ENCODE data around the gene NLRP2B.
"Not testable (repeated sequence)": the region's sequence is repeated elsewhere in the genome, so short reads cannot be mapped to it uniquely, and the experiment has no call there.

Gene NLRP2B

GRCh38 chrX:57680160-57680559 is at the start of gene NLRP2B:
Gene NLRP2B, minus strand, starts transcription at chrX:57680260.
- DNase-seq (ENCODE audit: low read depth) = no peak
- no peak within 1 kb of the TSS for H3K4me3 ChIP-seq (ENCODE audit: low read depth, low read length)

DNA sequence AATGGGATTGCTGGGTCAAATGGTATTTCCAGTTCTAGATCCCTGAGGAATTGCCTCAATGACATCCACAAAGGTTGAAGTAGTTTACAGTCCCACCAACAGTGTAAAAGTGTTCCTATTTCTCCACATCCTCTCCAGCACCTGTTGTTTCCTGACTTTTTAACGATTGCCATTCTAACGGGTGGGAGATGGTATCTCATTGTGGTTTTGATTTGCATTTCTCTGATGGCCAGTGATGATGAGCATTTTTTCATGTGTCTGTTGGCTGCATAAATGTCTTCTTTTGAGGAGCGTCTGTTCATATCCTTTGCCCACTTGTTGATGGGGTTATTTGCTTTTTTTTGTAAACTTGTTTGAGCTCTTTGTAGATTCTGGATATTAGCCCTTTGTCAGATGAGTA is 45.9 kb upstream of the NLRP2B start:
- not testable (repeated sequence) for H3K4me3 ChIP-seq (ENCODE audit: low read depth, low read length); DNase-seq (ENCODE audit: low read depth)

GRCh38 chrX:57681341-57681740 is 1.3 kb upstream of the NLRP2B start:
- H3K4me3 ChIP-seq (ENCODE audit: low read depth, low read length) = no peak overlapping the region
- DNase-seq (ENCODE audit: low read depth) = no peak

GRCh38 chrX:57678686-57679428 is 1.2 kb downstream of the NLRP2B start:
- H3K4me3 ChIP-seq (ENCODE audit: low read depth, low read length) = no peak overlapping the region
- DNase-seq (ENCODE audit: low read depth) = no peak

- no peak for DNase-seq (ENCODE audit: low read depth)
- H3K4me3 ChIP-seq (ENCODE audit: low read depth, low read length) = no peak overlapping the region
These were observed 2.8 kb downstream of the NLRP2B start for GRCh38 chrX:57677132-57677858.

- no peak overlapping the region for H3K4me3 ChIP-seq (ENCODE audit: low read depth, low read length)
- DNase-seq (ENCODE audit: low read depth) = no peak
These were observed 4.7 kb downstream of the NLRP2B start for GRCh38 chrX:57675320-57675719.

- H3K4me3 ChIP-seq (ENCODE audit: low read depth, low read length) = no peak overlapping the region
- DNase-seq (ENCODE audit: low read depth) = no peak
These were observed 5.2 kb downstream of the NLRP2B start for GRCh38 chrX:57674861-57675260.

DNA sequence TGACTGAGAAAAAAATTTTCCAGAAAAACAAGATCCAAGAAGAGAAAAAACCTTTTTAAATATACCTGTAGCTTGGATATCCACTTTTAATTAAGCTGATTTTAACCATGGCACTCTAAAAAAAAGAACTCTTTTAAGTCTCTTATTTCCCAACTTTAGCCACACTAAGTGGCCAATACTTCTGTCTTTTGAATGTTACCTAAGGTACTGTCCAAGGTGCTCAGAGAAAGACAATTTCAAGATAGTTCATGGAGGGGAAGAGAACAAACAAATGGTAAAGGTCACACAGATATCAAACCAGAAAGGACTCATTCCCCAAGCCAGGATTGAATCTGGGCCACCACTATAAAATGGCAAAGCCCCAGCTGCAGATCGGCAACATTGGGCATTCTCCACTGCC is 10.1 kb downstream of the NLRP2B start:
- no peak for DNase-seq (ENCODE audit: low read depth)
- H3K4me3 ChIP-seq (ENCODE audit: low read depth, low read length) = no peak overlapping the region

DNA sequence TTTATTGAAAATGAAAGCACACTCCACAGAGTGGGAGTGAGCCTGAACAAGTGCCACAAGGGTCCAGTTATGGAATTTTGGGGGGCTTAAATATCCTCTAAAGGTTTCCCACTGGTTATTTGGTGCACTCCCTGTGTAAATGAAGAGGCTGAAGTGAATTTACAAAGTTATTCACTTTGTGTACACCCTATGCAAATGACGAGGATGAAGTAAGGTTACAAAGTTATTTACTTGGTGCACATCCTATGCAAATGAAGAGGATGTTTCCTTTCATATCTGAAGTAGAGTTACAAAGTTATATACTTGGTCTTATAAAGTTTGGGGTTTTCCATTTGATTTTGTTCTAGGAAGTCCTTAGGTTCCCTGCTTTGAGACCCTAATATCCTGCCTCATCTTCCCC is 13.1 kb downstream of the NLRP2B start:
- no peak for DNase-seq (ENCODE audit: low read depth)

DNA sequence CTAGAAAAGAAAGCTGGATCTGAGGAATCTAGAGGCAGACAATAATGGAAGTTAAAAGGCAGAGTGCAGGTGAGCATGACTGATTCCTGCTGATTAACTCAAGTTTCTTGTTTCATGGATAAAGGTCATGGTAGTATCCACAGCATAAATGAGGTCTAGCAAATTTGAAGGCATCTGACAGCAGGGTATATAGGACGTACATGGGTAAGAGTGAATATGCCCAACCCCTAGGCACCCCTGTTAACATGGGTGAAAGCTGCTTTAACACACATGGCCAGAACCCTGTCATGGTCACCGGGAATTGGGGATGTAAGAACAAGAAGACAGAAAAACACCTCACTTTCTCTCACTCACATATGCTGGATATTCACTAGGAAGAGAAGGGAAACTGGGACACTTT is 25.0 kb downstream of the NLRP2B start:
- H3K4me3 ChIP-seq (ENCODE audit: low read depth, low read length) = no peak overlapping the region
- DNase-seq (ENCODE audit: low read depth) = no peak

More for the DNA sequence above, 13.1 kb downstream of the NLRP2B start:
- H3K4me3 ChIP-seq (ENCODE audit: low read depth, low read length) = no peak overlapping the region

DNA sequence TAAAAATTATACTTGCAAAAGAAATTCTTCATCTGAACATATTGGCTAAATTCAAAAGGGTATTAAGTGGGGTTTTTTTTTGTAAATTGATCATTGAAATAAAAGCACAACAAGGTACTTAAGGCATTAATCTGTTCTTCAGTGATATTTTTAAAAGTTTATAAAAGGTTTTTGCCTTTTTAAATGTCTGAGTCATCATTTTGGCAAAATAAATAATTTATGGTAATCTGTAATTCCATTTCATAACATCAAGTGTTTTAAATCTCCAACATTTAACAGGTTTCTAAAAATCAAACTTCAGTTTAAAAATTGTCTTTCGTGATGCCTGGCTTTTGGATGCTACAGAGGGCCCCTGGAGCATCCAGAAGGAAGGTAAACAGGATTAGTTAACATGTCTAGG is 27.4 kb downstream of the NLRP2B start:
- DNase-seq (ENCODE audit: low read depth) = no peak
- no peak overlapping the region for H3K4me3 ChIP-seq (ENCODE audit: low read depth, low read length)

DNA sequence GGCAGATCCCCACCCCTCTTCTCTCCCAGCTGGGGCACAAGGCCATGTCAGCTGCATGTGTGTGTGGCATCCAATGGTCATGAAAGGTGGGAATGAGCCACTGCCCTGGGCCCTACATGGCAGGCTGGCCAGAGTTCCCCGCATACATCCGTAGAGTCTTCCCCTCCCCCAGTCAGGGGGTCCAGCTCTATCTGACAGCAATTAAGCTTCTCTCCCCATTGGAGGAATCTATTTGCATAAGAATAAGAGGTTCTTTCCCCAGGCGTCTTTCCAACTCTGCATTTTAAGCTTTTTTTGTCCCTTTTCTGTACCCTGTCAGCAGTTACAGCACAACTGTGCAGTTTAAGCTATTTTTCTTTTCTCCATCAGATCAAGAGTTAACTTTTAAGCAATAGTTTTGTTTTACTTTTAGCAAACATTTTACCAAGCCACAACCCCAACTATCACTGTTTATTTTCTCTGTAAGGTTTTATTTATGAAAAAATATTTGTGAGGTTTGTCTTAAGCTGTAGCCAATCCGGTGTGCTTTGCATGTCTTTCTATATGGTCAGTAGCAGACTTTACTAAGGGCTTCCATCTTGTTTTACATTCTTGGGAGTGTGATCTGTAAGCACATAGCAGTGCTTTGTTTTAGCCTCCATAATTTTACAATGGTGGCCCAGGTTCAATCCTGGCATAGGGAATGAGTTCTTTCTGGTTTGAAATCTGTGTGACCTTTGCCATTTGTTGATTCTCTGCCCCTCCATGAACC is 28.7 kb downstream of the NLRP2B start:
- H3K4me3 ChIP-seq (ENCODE audit: low read depth, low read length) = no peak overlapping the region

DNA sequence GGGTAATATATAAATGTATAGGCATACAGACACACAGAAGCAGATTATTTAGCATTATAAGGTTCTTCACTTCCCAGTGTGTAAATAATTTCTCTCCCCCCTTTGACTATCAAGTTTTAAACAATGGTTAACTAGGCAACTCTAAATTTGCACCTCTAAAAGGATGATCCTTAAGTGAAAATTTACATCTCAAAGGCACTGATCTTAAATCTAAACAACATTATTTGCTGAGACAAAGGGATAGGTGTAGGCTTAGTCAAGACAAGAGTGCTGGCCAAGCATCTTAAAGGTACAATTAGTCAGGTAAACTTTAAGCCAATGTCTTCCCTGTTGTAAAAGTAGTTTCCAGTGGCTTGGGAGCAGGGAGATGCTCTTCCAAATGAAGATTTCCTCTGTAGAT is 33.0 kb downstream of the NLRP2B start:
- no peak for DNase-seq (ENCODE audit: low read depth)
- H3K4me3 ChIP-seq (ENCODE audit: low read depth, low read length) = no peak overlapping the region

More for the DNA sequence above, 28.7 kb downstream of the NLRP2B start:
- DNase-seq (ENCODE audit: low read depth) = no peak

DNA sequence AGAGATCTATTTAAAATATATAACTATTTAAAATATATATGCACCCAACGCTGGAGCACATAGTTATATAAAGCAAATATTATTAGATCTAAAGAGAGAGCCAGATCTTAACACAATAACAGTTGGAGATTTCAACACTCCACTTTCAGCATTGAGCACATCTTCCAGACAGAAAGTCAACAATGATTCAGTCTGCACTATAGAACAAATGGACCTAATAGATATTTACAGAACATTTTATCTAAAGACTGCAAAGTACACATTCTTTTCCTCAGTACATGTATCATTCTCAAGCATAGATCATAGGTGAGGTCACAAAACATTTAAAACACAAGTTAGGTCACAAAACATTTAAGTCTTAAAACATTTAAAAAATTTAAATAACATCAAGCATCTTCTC is 36.4 kb downstream of the NLRP2B start:
- H3K4me3 ChIP-seq (ENCODE audit: low read depth, low read length) = no peak overlapping the region
- no peak for DNase-seq (ENCODE audit: low read depth)

- H3K4me3 ChIP-seq (ENCODE audit: low read depth, low read length) = no peak overlapping the region
- no peak for DNase-seq (ENCODE audit: low read depth)
These were observed 38.7 kb downstream of the NLRP2B start for GRCh38 chrX:57641338-57641737.

- H3K4me3 ChIP-seq (ENCODE audit: low read depth, low read length) = no peak overlapping the region
- DNase-seq (ENCODE audit: low read depth) = no peak
These were observed 39.4 kb downstream of the NLRP2B start for GRCh38 chrX:57640674-57641016.

GRCh38 chrX:57629438-57629837 is 50.6 kb downstream of the NLRP2B start:
- not testable (repeated sequence) for DNase-seq (ENCODE audit: low read depth); H3K4me3 ChIP-seq (ENCODE audit: low read depth, low read length)
